WTC11 (cell line): Measurements from ENCODE around the gene CACNA2D4.

Experiments used
- CBFB ChIP-seq: sonication (generic); formaldehyde crosslinking; IDR thresholded peaks from 2 replicates; pipeline ENCODE4 v1.8.1; 2022; ENCODE audit warnings: mild to moderate bottlenecking, low read depth, missing genetic modification reagents
- CTCF ChIP-seq: fragments of 200-600 bp; IDR thresholded peaks from 2 replicates; pipeline ENCODE4 v1.8.0; 2022; ENCODE audit warnings: antibody characterized with exemption
- NFYB ChIP-seq: sonication (generic); formaldehyde crosslinking; conservative IDR thresholded peaks from 2 replicates; pipeline ENCODE4 v1.8.0; 2022; ENCODE audit warnings: low read depth, missing genetic modification reagents
- PREB ChIP-seq: sonication (generic); formaldehyde crosslinking; IDR thresholded peaks from 2 replicates; pipeline ENCODE4 v1.8.1; 2022; ENCODE audit warnings: mild to moderate bottlenecking, missing genetic modification reagents, moderate library complexity, borderline replicate concordance
- RELA ChIP-seq: sonication (generic); formaldehyde crosslinking; IDR thresholded peaks from 2 replicates; pipeline ENCODE4 v1.8.1; 2022; ENCODE audit warnings: missing genetic modification reagents, mild to moderate bottlenecking, borderline replicate concordance
- TEAD4 ChIP-seq: sonication (generic); formaldehyde crosslinking; IDR thresholded peaks from 2 replicates; pipeline ENCODE4 v1.8.0; 2022; ENCODE audit warnings: mild to moderate bottlenecking, missing genetic modification reagents
- USF1 ChIP-seq: sonication (generic); formaldehyde crosslinking; IDR thresholded peaks from 2 replicates; pipeline ENCODE4 v1.8.0; 2022; ENCODE audit warnings: mild to moderate bottlenecking, missing genetic modification reagents
- USF2 ChIP-seq: sonication (generic); formaldehyde crosslinking; IDR thresholded peaks from 2 replicates; pipeline ENCODE4 v1.8.1; 2023; ENCODE audit warnings: mild to moderate bottlenecking, missing genetic modification reagents, moderate library complexity
- ZNF121 ChIP-seq: sonication (generic); formaldehyde crosslinking; IDR thresholded peaks from 2 replicates; pipeline ENCODE4 v1.8.0; 2023; ENCODE audit warnings: missing genetic modification reagents

GRCh38 chr12:1822699-1823098, 95.8 kb downstream of the CACNA2D4 start:
- TF ChIP-seq CTCF (no peak), ZNF121 (CRISPR knock-in tag) (no peak), TEAD4 (CRISPR knock-in tag) (no peak), CBFB (CRISPR knock-in tag) (no peak), USF1 (no peak), PREB (CRISPR knock-in tag) (no peak), USF2 (CRISPR knock-in tag) (no peak), NFYB (CRISPR knock-in tag) (no peak), RELA (CRISPR knock-in tag) (no peak)
